Measurements from ENCODE around the gene NBEA.

NBEA gene

GRCh38 chr13:35703061-35703460 is 761.0 kb downstream of the NBEA start:
- Histone ChIP-seq H2BK120ac (ENCODE audit: insufficient read depth, low read length, poor library complexity) (no peak overlapping the region), H3K27me3 (ENCODE audit: insufficient read depth, low read length) (no peaks in the 10 kb centered on the region), H3K14ac (ENCODE audit: low read length) (no peak overlapping the region), H3K23ac (ENCODE audit: low read length) (no peak overlapping the region), H3K79me2 (ENCODE audit: control insufficient read depth, insufficient read depth, low read length, poor library complexity) (no peaks in the 10 kb centered on the region), H2BK5ac (ENCODE audit: low read depth, low read length, poor library complexity) (no peak overlapping the region), H3K4ac (ENCODE audit: low read depth, low read length) (no peak overlapping the region), H2AFZ (ENCODE audit: insufficient read depth, low read length, poor library complexity) (no peak overlapping the region), H3K79me1 (ENCODE audit: low read length) (no peaks in the 10 kb centered on the region), H3K9me3 (ENCODE audit: insufficient read depth, low read depth, low read length) (no peaks in the 10 kb centered on the region), H4K8ac (ENCODE audit: low read depth, low read length) (no peak overlapping the region), H3K4me2 (ENCODE audit: low read length) (no peak overlapping the region), H3K4me1 (ENCODE audit: control insufficient read depth in 1 of 2, insufficient read depth in 2 of 2, low read length in 2 of 2) (no peaks in the 10 kb centered on the region), H2AK5ac (ENCODE audit: low read length) (no peak overlapping the region), H3K4me3 (ENCODE audit: low read depth, low read length) (no peak overlapping the region), H3K9ac (ENCODE audit: low read length) (no peak overlapping the region), H3K18ac (ENCODE audit: low read length) (no peak overlapping the region), H4K91ac (ENCODE audit: low read depth, low read length) (no peak overlapping the region), H2BK12ac (ENCODE audit: low read length) (no peak overlapping the region), H3K27ac (ENCODE audit: low read depth, low read length) (no peak overlapping the region), H3K36me3 (ENCODE audit: control insufficient read depth in 1 of 2, insufficient read depth in 2 of 2, low read length in 2 of 2) (no peaks in the 10 kb centered on the region), H4K12ac (ENCODE audit: low read depth, low read length) (no peak overlapping the region)
- DNase-seq: no peak
- WGBS (ENCODE audit: extremely low coverage, insufficient coverage, insufficient read length): no CpG with 5 or more reads among the region's 3 CpGs

- no peak overlapping the region for H2BK12ac ChIP-seq (ENCODE audit: low read length)
- WGBS (ENCODE audit: extremely low coverage, insufficient coverage, insufficient read length): no CpG with 5 or more reads among the region's 1 CpG
- no peaks in the 10 kb centered on the region for H3K4me1 ChIP-seq (ENCODE audit: control insufficient read depth in 1 of 2, insufficient read depth in 2 of 2, low read length in 2 of 2)
- H3K27ac ChIP-seq (ENCODE audit: low read depth, low read length): no peak overlapping the region
- no peak overlapping the region for H3K14ac ChIP-seq (ENCODE audit: low read length)
- H2BK120ac ChIP-seq (ENCODE audit: insufficient read depth, low read length, poor library complexity): no peak overlapping the region
- no peaks in the 10 kb centered on the region for H3K79me1 ChIP-seq (ENCODE audit: low read length)
- no peak overlapping the region for H4K12ac ChIP-seq (ENCODE audit: low read depth, low read length)
- H3K23ac ChIP-seq (ENCODE audit: low read length): no peak overlapping the region
- no peak overlapping the region for H2BK5ac ChIP-seq (ENCODE audit: low read depth, low read length, poor library complexity)
- no peaks in the 10 kb centered on the region for H3K9me3 ChIP-seq (ENCODE audit: insufficient read depth, low read depth, low read length)
- no peak overlapping the region for H3K18ac ChIP-seq (ENCODE audit: low read length)
- no peaks in the 10 kb centered on the region for H3K36me3 ChIP-seq (ENCODE audit: control insufficient read depth in 1 of 2, insufficient read depth in 2 of 2, low read length in 2 of 2)
- H3K9ac ChIP-seq (ENCODE audit: low read length): no peak overlapping the region
- H2AFZ ChIP-seq (ENCODE audit: insufficient read depth, low read length, poor library complexity): no peak overlapping the region
- DNase-seq: no peak
- no peak overlapping the region for H4K8ac ChIP-seq (ENCODE audit: low read depth, low read length)
- H3K4me3 ChIP-seq (ENCODE audit: low read depth, low read length): no peak overlapping the region
- H3K4me2 ChIP-seq (ENCODE audit: low read length): no peak overlapping the region
- H4K91ac ChIP-seq (ENCODE audit: low read depth, low read length): no peak overlapping the region
- H2AK5ac ChIP-seq (ENCODE audit: low read length): no peak overlapping the region
- no peaks in the 10 kb centered on the region for H3K27me3 ChIP-seq (ENCODE audit: insufficient read depth, low read length)
- H3K79me2 ChIP-seq (ENCODE audit: control insufficient read depth, insufficient read depth, low read length, poor library complexity): no peaks in the 10 kb centered on the region
- H3K4ac ChIP-seq (ENCODE audit: low read depth, low read length): no peak overlapping the region
These were observed 762.3 kb downstream of the NBEA start for GRCh38 chr13:35704331-35704730.

- Histone ChIP-seq H4K8ac (ENCODE audit: low read depth, low read length) (no peak overlapping the region), H2BK120ac (ENCODE audit: insufficient read depth, low read length, poor library complexity) (no peak overlapping the region), H3K27ac (ENCODE audit: low read depth, low read length) (no peak overlapping the region), H4K91ac (ENCODE audit: low read depth, low read length) (no peak overlapping the region), H2BK12ac (ENCODE audit: low read length) (no peak overlapping the region), H3K9ac (ENCODE audit: low read length) (no peak overlapping the region), H2AK5ac (ENCODE audit: low read length) (no peak overlapping the region), H3K9me3 (ENCODE audit: insufficient read depth, low read depth, low read length) (no peaks in the 10 kb centered on the region), H3K23ac (ENCODE audit: low read length) (no peak overlapping the region), H3K79me2 (ENCODE audit: control insufficient read depth, insufficient read depth, low read length, poor library complexity) (no peaks in the 10 kb centered on the region), H3K27me3 (ENCODE audit: insufficient read depth, low read length) (no peaks in the 10 kb centered on the region), H3K18ac (ENCODE audit: low read length) (no peak overlapping the region), H3K4me3 (ENCODE audit: low read depth, low read length) (no peak overlapping the region), H4K12ac (ENCODE audit: low read depth, low read length) (no peak overlapping the region), H3K4me1 (ENCODE audit: control insufficient read depth in 1 of 2, insufficient read depth in 2 of 2, low read length in 2 of 2) (no peaks in the 10 kb centered on the region), H3K14ac (ENCODE audit: low read length) (no peak overlapping the region), H3K36me3 (ENCODE audit: control insufficient read depth in 1 of 2, insufficient read depth in 2 of 2, low read length in 2 of 2) (no peaks in the 10 kb centered on the region), H3K79me1 (ENCODE audit: low read length) (no peaks in the 10 kb centered on the region), H2BK5ac (ENCODE audit: low read depth, low read length, poor library complexity) (no peak overlapping the region), H3K4ac (ENCODE audit: low read depth, low read length) (no peak overlapping the region), H2AFZ (ENCODE audit: insufficient read depth, low read length, poor library complexity) (no peak overlapping the region), H3K4me2 (ENCODE audit: low read length) (no peak overlapping the region)
- no CpG with 5 or more reads among the region's 7 CpGs for WGBS (ENCODE audit: extremely low coverage, insufficient coverage, insufficient read length)
- DNase-seq: no peak
These were observed 764.2 kb downstream of the NBEA start for GRCh38 chr13:35706281-35706680.

- no peak overlapping the region for H2BK12ac ChIP-seq (ENCODE audit: low read length)
These were observed 764.7 kb downstream of the NBEA start for GRCh38 chr13:35706721-35707120.

More at GRCh38 chr13:35706721-35707120, 764.7 kb downstream of the NBEA start:
- H4K12ac ChIP-seq (ENCODE audit: low read depth, low read length): no peak overlapping the region
- H4K91ac ChIP-seq (ENCODE audit: low read depth, low read length): no peak overlapping the region
- no peaks in the 10 kb centered on the region for H3K79me1 ChIP-seq (ENCODE audit: low read length)
- no peaks in the 10 kb centered on the region for H3K9me3 ChIP-seq (ENCODE audit: insufficient read depth, low read depth, low read length)
- H3K36me3 ChIP-seq (ENCODE audit: control insufficient read depth in 1 of 2, insufficient read depth in 2 of 2, low read length in 2 of 2): no peaks in the 10 kb centered on the region
- no peak overlapping the region for H2BK120ac ChIP-seq (ENCODE audit: insufficient read depth, low read length, poor library complexity)
- no peak overlapping the region for H3K23ac ChIP-seq (ENCODE audit: low read length)
- H3K14ac ChIP-seq (ENCODE audit: low read length): no peak overlapping the region
- H3K27ac ChIP-seq (ENCODE audit: low read depth, low read length): no peak overlapping the region
- no peak overlapping the region for H3K18ac ChIP-seq (ENCODE audit: low read length)
- DNase-seq: no peak
- H2AK5ac ChIP-seq (ENCODE audit: low read length): no peak overlapping the region
- no peaks in the 10 kb centered on the region for H3K4me1 ChIP-seq (ENCODE audit: control insufficient read depth in 1 of 2, insufficient read depth in 2 of 2, low read length in 2 of 2)
- no peak overlapping the region for H2BK5ac ChIP-seq (ENCODE audit: low read depth, low read length, poor library complexity)
- no CpG with 5 or more reads among the region's 8 CpGs for WGBS (ENCODE audit: extremely low coverage, insufficient coverage, insufficient read length)
- no peaks in the 10 kb centered on the region for H3K27me3 ChIP-seq (ENCODE audit: insufficient read depth, low read length)
- no peak overlapping the region for H3K4me3 ChIP-seq (ENCODE audit: low read depth, low read length)
- H4K8ac ChIP-seq (ENCODE audit: low read depth, low read length): no peak overlapping the region
- H3K79me2 ChIP-seq (ENCODE audit: control insufficient read depth, insufficient read depth, low read length, poor library complexity): no peaks in the 10 kb centered on the region
- H3K4ac ChIP-seq (ENCODE audit: low read depth, low read length): no peak overlapping the region
- H3K9ac ChIP-seq (ENCODE audit: low read length): no peak overlapping the region
- no peak overlapping the region for H2AFZ ChIP-seq (ENCODE audit: insufficient read depth, low read length, poor library complexity)
- H3K4me2 ChIP-seq (ENCODE audit: low read length): no peak overlapping the region
